ENCODE measurements around the gene SEMA3G. TPM values are rescaled to one million over a fixed set of nuclear protein-coding genes. Genes with fewer than 3 reads are reported as not detected.

The SEMA3G gene
- total RNA-seq, 1 experiment from 2014 or later, result 1.6 TPM

- DNase-seq (ENCODE audit: low spot score), result no peak
- no peak overlapping the region for H3K4me3 Mint-ChIP-seq
- H3K36me3 Mint-ChIP-seq, result peaks cover 60% of the 10 kb centered on the region
- no peaks in the 10 kb centered on the region for H3K27me3 Mint-ChIP-seq (ENCODE audit: low read depth)
- H3K9me3 Mint-ChIP-seq, result no peaks in the 10 kb centered on the region
- no peak for TF ChIP-seq ZNF281 (CRISPR knock-in tag; IDR thresholded peaks at IDR 0.05)
- no peak for TF ChIP-seq OVOL2 (CRISPR knock-in tag; IDR thresholded peaks at IDR 0.05; ENCODE audit: borderline replicate concordance)
- no peak for TF ChIP-seq NR2C2 (CRISPR knock-in tag; IDR thresholded peaks at IDR 0.05)
- no peak for TF ChIP-seq JAZF1 (CRISPR knock-in tag; IDR thresholded peaks at IDR 0.05)
- TF ChIP-seq CREB1 (CRISPR knock-in tag; IDR thresholded peaks at IDR 0.05), result no peak
- TF ChIP-seq HMGXB4 (CRISPR knock-in tag; IDR thresholded peaks at IDR 0.05), result no peak
- TF ChIP-seq SMAD3 (CRISPR knock-in tag; IDR thresholded peaks at IDR 0.05; ENCODE audit: borderline replicate concordance), result no peak
- no peak for TF ChIP-seq RORB (CRISPR knock-in tag; IDR thresholded peaks at IDR 0.05)
- TF ChIP-seq MYBL2 (CRISPR knock-in tag; IDR thresholded peaks at IDR 0.05), result no peak
- TF ChIP-seq IRF2 (CRISPR knock-in tag; IDR thresholded peaks at IDR 0.05; ENCODE audit: borderline replicate concordance, low read depth), result no peak
- TF ChIP-seq USF2 (CRISPR knock-in tag; IDR thresholded peaks at IDR 0.05), result no peak
- TF ChIP-seq TEAD4 (CRISPR knock-in tag; IDR thresholded peaks at IDR 0.05), result no peak
- no peak for TF ChIP-seq FOXJ3 (CRISPR knock-in tag; IDR thresholded peaks at IDR 0.05; ENCODE audit: borderline replicate concordance)
- TF ChIP-seq ATF6 (CRISPR knock-in tag; IDR thresholded peaks at IDR 0.05), result no peak
- no peak for TF ChIP-seq GRHL2 (CRISPR knock-in tag; IDR thresholded peaks at IDR 0.05; ENCODE audit: insufficient replicate concordance, severe bottlenecking)
- no peak for TF ChIP-seq ZNF416 (CRISPR knock-in tag; IDR thresholded peaks at IDR 0.05)
- no peak for TF ChIP-seq ZNF512 (CRISPR knock-in tag; IDR thresholded peaks at IDR 0.05; ENCODE audit: borderline replicate concordance)
- TF ChIP-seq ZNF317 (CRISPR knock-in tag; IDR thresholded peaks at IDR 0.05; ENCODE audit: borderline replicate concordance, low read depth), result no peak
- no peaks in the 10 kb centered on the region for H3K4me1 Mint-ChIP-seq
- POLR2A ChIA-PET, result no interaction called here
- CTCF ChIA-PET, result interaction anchor here (1.2 kb wide), 1 partner anchor 9 kb away, joined by 4 read pairs; no protein-coding TSS in a partner anchor
- no peak for ATAC-seq
- no peak overlapping the region for H3K27ac Mint-ChIP-seq
These were observed 35.1 kb upstream of the SEMA3G start for GRCh38 chr3:52479877-52480575.
